RWPE2 (cell line): ENCODE results near the gene ALDH1A3.

Experiments used
- ATAC-seq: fragments of 200-7000 bp; cut with Tn5 transposase; 3 replicates; pipeline ENCODE4 v1.9.1; 2021; ENCODE audit warnings: low read depth
- DNase-seq: peaks from one replicate; pipeline ENCODE4 v3.0.0-alpha.2; 2020; ENCODE audit warnings: low spot score
- H3K27ac ChIP-seq: fragments of 450-650 bp; 2 replicates; pipeline ENCODE4 v1.5.1; 2017; ENCODE audit warnings: mild to moderate bottlenecking; ENCODE audit not compliant: poor library complexity, severe bottlenecking
- H3K27me3 ChIP-seq: fragments of 250-450 bp; sonication (Bioruptor Pico); 2 replicates; pipeline ENCODE4 v1.5.1; 2021; ENCODE audit warnings: mild to moderate bottlenecking, moderate library complexity; ENCODE audit not compliant: insufficient read depth, poor library complexity, severe bottlenecking
- H3K36me3 ChIP-seq: fragments of 250-450 bp; sonication (Bioruptor Pico); 2 replicates; pipeline ENCODE4 v1.5.1; 2020; ENCODE audit warnings: low read depth, mild to moderate bottlenecking, moderate library complexity
- H3K4me1 ChIP-seq: fragments of 250-450 bp; sonication (Bioruptor Pico); 2 replicates; pipeline ENCODE4 v1.5.1; 2021; ENCODE audit warnings: mild to moderate bottlenecking, moderate library complexity; ENCODE audit not compliant: insufficient read depth, poor library complexity, severe bottlenecking
- H3K4me3 ChIP-seq: fragments of 250-450 bp; sonication (Bioruptor Pico); 2 replicates; pipeline ENCODE4 v1.5.1; 2021; ENCODE audit warnings: mild to moderate bottlenecking, moderate library complexity; ENCODE audit not compliant: severe bottlenecking
- H3K9me3 ChIP-seq: fragments of 250-450 bp; sonication (Bioruptor Pico); 2 replicates; pipeline ENCODE4 v1.5.1; 2021; ENCODE audit warnings: mild to moderate bottlenecking, moderate library complexity; ENCODE audit not compliant: severe bottlenecking
- CTCF ChIP-seq: fragments of 450-650 bp; IDR thresholded peaks from one replicate; pipeline ENCODE4 v1.5.1; 2017; ENCODE audit warnings: mild to moderate bottlenecking, moderate library complexity; ENCODE audit not compliant: poor library complexity, severe bottlenecking

Gene ALDH1A3

GRCh38 chr15:100834731-100835130 lies 44.9 kb upstream of the ALDH1A3 start:
- ATAC-seq (no peak), DNase-seq (no peak)
- TF ChIP-seq CTCF: no peak
- H3K4me3 ChIP-seq: no peak overlapping the region
- H3K36me3 ChIP-seq: no peaks in the 10 kb centered on the region
- no peaks in the 10 kb centered on the region for H3K4me1 ChIP-seq
- no peaks in the 10 kb centered on the region for H3K9me3 ChIP-seq
- H3K27me3 ChIP-seq: no peaks in the 10 kb centered on the region
- no peak overlapping the region for H3K27ac ChIP-seq

DNA sequence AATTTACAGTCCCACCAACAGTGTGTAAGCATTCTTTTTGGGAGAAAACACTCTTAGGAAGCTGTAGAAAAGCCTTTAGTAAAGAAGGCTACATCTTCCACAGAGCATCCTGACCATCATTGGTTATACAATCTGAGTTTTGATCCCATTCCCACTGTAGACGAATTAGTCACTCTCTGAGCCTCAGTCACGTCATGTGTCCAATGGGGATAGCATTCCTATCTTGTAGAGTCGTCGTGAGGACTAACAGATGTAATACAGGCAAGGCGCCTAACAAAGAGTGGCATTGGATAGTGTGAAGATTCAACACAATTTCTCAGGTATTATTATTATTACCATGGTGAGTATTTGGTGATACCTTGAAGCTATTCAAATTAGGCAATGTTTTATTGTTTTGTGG lies 44.0 kb upstream of the ALDH1A3 start:
- no peaks in the 10 kb centered on the region for H3K9me3 ChIP-seq
- no peaks in the 10 kb centered on the region for H3K27me3 ChIP-seq
- no peaks in the 10 kb centered on the region for H3K36me3 ChIP-seq
- H3K4me1 ChIP-seq: no peaks in the 10 kb centered on the region
- no peak for DNase-seq
- TF ChIP-seq CTCF: no peak
- H3K27ac ChIP-seq: no peak overlapping the region
- ATAC-seq: no peak
- H3K4me3 ChIP-seq: no peak overlapping the region

DNA sequence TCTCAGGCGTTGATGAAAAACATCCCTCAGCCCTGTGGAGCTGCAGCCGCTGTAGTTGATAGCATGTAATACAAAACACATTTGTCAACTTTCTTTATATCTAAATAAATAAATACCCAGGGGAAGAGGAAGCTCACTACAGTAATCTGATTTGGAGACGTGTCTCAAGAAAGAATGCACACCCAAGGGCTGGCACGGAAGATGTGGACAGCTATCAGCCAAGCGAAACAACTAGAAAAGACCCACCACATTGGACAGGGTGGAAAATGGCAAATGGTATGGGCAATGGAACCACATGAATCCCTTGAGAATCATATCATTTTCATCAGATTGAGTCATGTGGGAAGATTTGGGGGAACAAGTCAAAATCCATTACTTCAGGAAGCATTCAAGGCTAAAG lies 43.1 kb upstream of the ALDH1A3 start:
- no peak for TF ChIP-seq CTCF
- Histone ChIP-seq H3K36me3 (no peaks in the 10 kb centered on the region), H3K27me3 (no peaks in the 10 kb centered on the region), H3K4me3 (no peak overlapping the region), H3K27ac (no peak overlapping the region), H3K4me1 (no peaks in the 10 kb centered on the region), H3K9me3 (no peaks in the 10 kb centered on the region)
- no peak for DNase-seq
- no peak for ATAC-seq

DNA sequence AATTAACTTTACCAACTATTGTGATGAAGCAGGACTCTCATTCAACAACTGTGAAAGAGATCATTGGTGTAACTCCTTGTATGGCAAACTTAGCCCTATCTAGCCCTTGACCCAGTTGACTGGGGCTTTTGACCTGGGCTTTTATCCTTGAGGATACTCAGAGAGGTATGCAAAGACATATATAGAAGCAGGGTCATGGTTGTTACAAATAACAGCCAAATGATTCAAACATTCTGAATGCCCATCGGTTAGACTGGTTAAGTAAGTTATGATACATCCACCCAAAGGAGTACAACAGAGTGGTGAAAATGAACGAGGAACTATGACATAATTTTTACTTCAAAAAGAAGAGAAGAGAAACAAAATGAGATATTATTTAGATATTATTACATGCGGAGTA lies 38.2 kb upstream of the ALDH1A3 start:
- H3K36me3 ChIP-seq: no peaks in the 10 kb centered on the region
- H3K4me1 ChIP-seq: no peaks in the 10 kb centered on the region
- H3K27ac ChIP-seq: no peak overlapping the region
- H3K9me3 ChIP-seq: no peaks in the 10 kb centered on the region
- no peak for ATAC-seq
- H3K4me3 ChIP-seq: no peak overlapping the region
- DNase-seq: no peak
- TF ChIP-seq CTCF: no peak
- H3K27me3 ChIP-seq: no peaks in the 10 kb centered on the region

DNA sequence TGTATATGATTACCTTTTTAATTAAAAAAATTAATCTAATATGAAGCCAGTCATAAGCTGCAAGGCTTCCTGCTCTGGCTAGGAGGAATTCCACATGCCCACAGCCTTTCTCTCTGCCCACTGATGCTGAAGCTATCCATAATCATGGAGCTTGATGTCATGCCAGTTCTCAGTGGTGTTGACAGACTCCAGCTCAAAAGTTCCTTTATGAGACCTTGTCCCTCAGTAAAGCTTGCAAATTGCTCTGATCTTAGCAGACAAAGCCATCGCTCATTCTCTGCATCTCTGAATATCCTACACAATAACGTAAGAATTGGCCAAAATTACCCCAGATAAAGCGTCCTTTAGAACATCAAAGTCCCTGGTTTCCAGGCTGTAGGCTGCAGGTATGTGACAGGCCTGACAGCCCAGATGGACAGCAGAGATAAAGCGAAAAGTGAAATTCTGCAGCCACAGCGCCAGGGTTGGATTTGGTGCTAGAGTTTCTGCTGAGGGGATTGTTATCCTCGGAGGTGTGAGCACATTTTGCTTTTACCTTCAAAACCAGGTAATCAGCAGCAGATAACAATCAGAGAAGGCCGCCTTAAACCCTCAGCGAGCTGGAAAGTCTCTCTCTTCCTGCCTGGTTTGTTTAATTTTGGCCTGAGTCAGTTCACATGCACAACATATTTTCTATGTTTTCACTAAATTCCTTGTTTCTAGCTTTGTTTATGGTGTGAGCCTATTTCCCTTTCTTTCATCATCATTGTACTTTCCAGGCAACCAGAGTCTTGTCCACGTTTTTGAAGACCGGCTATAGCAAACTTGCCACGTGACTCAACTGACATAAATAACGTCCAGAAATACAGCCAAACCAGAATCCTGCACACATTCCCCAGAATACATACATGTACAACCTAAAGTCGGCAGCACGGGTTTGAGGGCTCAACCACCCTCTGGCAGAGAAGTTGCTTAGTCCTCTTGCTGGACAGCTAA lies 36.6 kb upstream of the ALDH1A3 start:
- Histone ChIP-seq H3K4me1 (no peaks in the 10 kb centered on the region), H3K4me3 (no peak overlapping the region), H3K9me3 (no peaks in the 10 kb centered on the region), H3K27me3 (no peaks in the 10 kb centered on the region), H3K27ac (no peak overlapping the region), H3K36me3 (no peaks in the 10 kb centered on the region)
- no peak for DNase-seq
- ATAC-seq: no peak
- TF ChIP-seq CTCF: no peak
